ENCODE measurements around the gene TACR2.

Gene TACR2

GRCh38 chr10:69362471-69362954 lies 54.2 kb downstream of the TACR2 start:
- H3K4me3 ChIP-seq (ENCODE audit: low read depth, low read length) = no peak overlapping the region
- in situ Hi-C loops (cut with HindIII; ENCODE audit: low sequenced_read_pairs) = no loop called here
- TF ChIP-seq, protein P1, sequence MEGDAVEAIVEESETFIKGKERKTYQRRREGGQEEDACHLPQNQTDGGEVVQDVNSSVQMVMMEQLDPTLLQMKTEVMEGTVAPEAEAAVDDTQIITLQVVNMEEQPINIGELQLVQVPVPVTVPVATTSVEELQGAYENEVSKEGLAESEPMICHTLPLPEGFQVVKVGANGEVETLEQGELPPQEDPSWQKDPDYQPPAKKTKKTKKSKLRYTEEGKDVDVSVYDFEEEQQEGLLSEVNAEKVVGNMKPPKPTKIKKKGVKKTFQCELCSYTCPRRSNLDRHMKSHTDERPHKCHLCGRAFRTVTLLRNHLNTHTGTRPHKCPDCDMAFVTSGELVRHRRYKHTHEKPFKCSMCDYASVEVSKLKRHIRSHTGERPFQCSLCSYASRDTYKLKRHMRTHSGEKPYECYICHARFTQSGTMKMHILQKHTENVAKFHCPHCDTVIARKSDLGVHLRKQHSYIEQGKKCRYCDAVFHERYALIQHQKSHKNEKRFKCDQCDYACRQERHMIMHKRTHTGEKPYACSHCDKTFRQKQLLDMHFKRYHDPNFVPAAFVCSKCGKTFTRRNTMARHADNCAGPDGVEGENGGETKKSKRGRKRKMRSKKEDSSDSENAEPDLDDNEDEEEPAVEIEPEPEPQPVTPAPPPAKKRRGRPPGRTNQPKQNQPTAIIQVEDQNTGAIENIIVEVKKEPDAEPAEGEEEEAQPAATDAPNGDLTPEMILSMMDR (IDR thresholded peaks at IDR 0.05; ENCODE audit: low read depth, low read length, missing control alignments) = no peak
- no peak for DNase-seq (ENCODE audit: low read depth)

DNA sequence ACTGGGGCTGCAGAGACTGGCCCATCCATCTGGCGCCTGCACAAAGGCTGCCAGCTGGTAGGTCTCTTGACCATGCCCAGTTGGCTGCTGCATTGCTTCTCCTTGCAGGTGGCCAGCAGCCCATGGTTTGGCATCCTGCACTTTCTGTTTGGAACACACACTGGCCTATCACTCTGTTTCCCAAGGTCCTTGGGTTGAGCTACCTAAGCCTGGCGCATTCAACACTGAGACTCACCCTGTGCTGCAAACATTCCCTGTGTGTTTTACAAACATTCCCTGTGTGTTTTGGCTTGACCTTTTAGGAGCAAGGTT lies 55.5 kb downstream of the TACR2 start:
- TF ChIP-seq, protein P1 (IDR thresholded peaks at IDR 0.05; ENCODE audit: low read depth, low read length, missing control alignments) = no peak
- in situ Hi-C loops (cut with HindIII; ENCODE audit: low sequenced_read_pairs) = no loop called here
- DNase-seq (ENCODE audit: low read depth) = no peak
- no peak overlapping the region for H3K4me3 ChIP-seq (ENCODE audit: low read depth, low read length)

DNA sequence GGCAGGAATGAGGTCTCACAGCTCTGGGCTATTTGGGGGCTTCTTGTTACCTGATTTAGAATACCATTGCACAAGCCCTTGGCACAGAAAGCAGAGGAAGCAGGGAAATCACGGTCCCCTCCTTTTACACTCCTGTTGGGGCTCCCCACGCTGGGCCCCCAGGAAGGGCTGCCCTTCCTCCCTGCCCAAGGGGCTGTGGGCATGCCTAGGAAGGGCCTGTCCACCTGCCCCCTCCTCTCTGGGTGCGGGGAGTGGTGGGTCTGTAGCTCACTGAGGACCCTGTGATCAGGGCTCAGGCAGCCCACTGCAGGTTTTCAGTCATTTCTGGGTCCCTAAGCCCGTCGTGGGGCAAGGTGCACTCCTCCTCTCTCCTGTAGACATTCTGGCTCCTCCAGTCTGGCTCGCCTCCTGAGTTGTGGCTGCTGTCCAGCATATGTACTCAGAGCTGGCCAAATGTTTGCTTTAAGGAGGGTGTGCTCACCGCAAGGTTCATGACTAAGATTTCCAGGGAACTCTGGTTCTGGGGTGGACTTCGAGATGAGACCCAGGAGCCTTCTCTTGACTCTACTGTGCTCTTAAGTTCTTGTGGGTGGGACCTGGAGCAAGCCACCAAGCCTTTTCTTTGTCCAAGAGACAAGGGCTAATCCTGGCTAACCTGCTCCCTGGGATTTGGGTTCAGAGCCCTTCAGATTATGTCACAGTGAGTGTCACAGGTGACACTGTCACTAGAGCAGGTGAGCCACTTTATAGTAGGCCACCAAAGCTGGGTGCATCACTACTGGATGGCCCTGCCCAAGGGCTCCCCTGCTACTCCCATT lies 56.0 kb downstream of the TACR2 start:
- TF ChIP-seq, protein P1 (IDR thresholded peaks at IDR 0.05; ENCODE audit: low read depth, low read length, missing control alignments) = no peak
- in situ Hi-C loops (cut with HindIII; ENCODE audit: low sequenced_read_pairs) = no loop called here
- H3K4me3 ChIP-seq (ENCODE audit: low read depth, low read length) = no peak overlapping the region
- peak; percentile 92 for DNase-seq (ENCODE audit: low read depth)

GRCh38 chr10:69359594-69359993 lies 57.1 kb downstream of the TACR2 start:
- TF ChIP-seq, protein P1 (IDR thresholded peaks at IDR 0.05; ENCODE audit: low read depth, low read length, missing control alignments) = no peak
- DNase-seq (ENCODE audit: low read depth) = no peak
- in situ Hi-C loops (cut with HindIII; ENCODE audit: low sequenced_read_pairs) = no loop called here
- no peak overlapping the region for H3K4me3 ChIP-seq (ENCODE audit: low read depth, low read length)

DNA sequence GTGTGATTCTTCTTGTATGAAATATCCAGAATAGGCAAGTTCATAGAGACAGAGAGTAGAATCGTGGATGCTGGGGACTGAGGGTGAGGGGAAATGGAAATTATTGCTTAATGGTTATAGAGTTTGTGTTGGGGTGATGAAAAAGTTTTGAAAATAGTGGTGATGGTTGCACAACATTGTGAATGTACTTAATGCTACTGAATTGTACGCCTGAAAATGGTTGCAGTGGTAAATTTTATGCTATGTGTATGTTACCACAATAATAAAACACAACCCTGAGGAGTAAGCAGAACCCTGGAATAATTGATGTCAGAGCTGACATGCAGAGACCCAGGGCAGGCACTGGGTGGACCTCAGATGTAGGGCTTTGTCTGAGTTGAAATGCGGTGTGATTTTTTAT lies 57.6 kb downstream of the TACR2 start:
- in situ Hi-C loops (cut with HindIII; ENCODE audit: low sequenced_read_pairs) = no loop called here
- DNase-seq (ENCODE audit: low read depth) = no peak
- H3K4me3 ChIP-seq (ENCODE audit: low read depth, low read length) = no peak overlapping the region
- TF ChIP-seq, protein P1 (IDR thresholded peaks at IDR 0.05; ENCODE audit: low read depth, low read length, missing control alignments) = no peak

DNA sequence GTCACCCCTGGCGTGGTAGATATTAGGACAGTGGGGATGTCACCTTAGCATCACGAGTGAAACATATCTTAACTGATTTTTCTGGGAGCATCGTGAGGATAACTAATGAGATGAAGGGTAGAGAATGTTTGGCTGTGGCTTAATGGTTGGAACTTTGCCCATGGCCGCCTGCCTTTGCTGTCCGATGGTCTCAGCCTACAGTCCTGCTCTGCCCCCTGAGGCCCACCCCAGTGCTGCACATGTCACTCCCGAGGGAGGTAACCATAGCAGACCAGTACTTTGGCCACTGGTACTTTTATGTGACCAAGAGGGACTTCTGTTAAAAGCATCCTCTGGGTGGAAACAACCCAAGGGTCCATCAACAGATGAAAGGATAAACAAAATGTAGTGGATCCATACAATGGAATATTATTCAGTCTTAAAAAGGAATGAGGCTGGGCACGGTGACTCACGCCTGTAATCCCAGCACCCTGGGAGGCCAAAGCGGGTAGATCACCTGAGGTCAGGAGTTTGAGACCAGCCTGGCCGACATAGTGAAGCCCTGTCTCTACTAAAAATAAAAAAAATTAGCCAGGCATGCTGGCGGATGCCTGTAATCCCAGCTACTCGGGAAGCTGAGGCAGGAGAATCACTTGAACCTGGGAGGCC lies 58.4 kb downstream of the TACR2 start:
- DNase-seq (ENCODE audit: low read depth) = no peak
- in situ Hi-C loops (cut with HindIII; ENCODE audit: low sequenced_read_pairs) = no loop called here
- no peak overlapping the region for H3K4me3 ChIP-seq (ENCODE audit: low read depth, low read length)
- TF ChIP-seq, protein P1 (IDR thresholded peaks at IDR 0.05; ENCODE audit: low read depth, low read length, missing control alignments) = peak; percentile 14

Measured in astrocyte of the cerebellum (primary cell).